Rectal smooth muscle tissue (tissue), 1 donor: Measurements from ENCODE around the gene ZNF714.

Experiments
- H3K27ac ChIP-seq: one replicate; pipeline ENCODE4 v1.7.0; 2013; ENCODE audit warnings: low read depth, low read length, inconsistent platforms
- H3K27me3 ChIP-seq: one replicate; pipeline ENCODE4 v1.7.0; 2013; ENCODE audit warnings: low read length; ENCODE audit not compliant: control insufficient read depth, insufficient read depth
- H3K36me3 ChIP-seq: one replicate; pipeline ENCODE4 v1.7.0; 2013; ENCODE audit warnings: low read length; ENCODE audit not compliant: control insufficient read depth, insufficient read depth
- H3K4me1 ChIP-seq: one replicate; pipeline ENCODE4 v1.7.0; 2013; ENCODE audit warnings: low read length; ENCODE audit not compliant: control insufficient read depth, insufficient read depth
- H3K4me3 ChIP-seq: one replicate; pipeline ENCODE4 v1.7.0; 2013; ENCODE audit warnings: low read length
- H3K9ac ChIP-seq: one replicate; pipeline ENCODE4 v1.7.0; 2013; ENCODE audit warnings: low read length

The ZNF714 gene

GRCh38 chr19:21082011-21082975 is at the start of gene ZNF714:
Gene ZNF714, plus strand, starts transcription at chr19:21082203. Its CDS starts 16,066 bp downstream, at chr19:21098269.
- Histone ChIP-seq H3K36me3 (no peaks in the 10 kb centered on the region), H3K4me3 (peak within 1 kb of the TSS; percentile 70), H3K9ac (peak within 1 kb of the TSS; percentile 6), H3K27ac (peak within 1 kb of the TSS; percentile 59), H3K27me3 (no peaks in the 10 kb centered on the region), H3K4me1 (no peaks in the 10 kb centered on the region)

GRCh38 chr19:21045028-21045427 is 37.0 kb upstream of the ZNF714 start:
- Histone ChIP-seq H3K4me3 (no peak overlapping the region), H3K9ac (no peak overlapping the region), H3K27me3 (no peaks in the 10 kb centered on the region), H3K36me3 (peaks cover 5% of the 10 kb centered on the region), H3K27ac (no peak overlapping the region), H3K4me1 (no peaks in the 10 kb centered on the region)

- H3K27me3 ChIP-seq, result no peaks in the 10 kb centered on the region
- H3K36me3 ChIP-seq, result peaks cover 5% of the 10 kb centered on the region
- no peak overlapping the region for H3K9ac ChIP-seq
- H3K27ac ChIP-seq, result no peak overlapping the region
- no peak overlapping the region for H3K4me3 ChIP-seq
- H3K4me1 ChIP-seq, result no peaks in the 10 kb centered on the region
Measured at GRCh38 chr19:21046489-21046888, 35.5 kb upstream of the ZNF714 start.

GRCh38 chr19:21047716-21048115 is 34.3 kb upstream of the ZNF714 start:
- Histone ChIP-seq H3K9ac (no peak overlapping the region), H3K27me3 (no peaks in the 10 kb centered on the region), H3K27ac (no peak overlapping the region), H3K4me3 (no peak overlapping the region), H3K36me3 (peaks cover 7% of the 10 kb centered on the region), H3K4me1 (no peaks in the 10 kb centered on the region)

- no peak overlapping the region for H3K9ac ChIP-seq
- no peak overlapping the region for H3K27ac ChIP-seq
- H3K36me3 ChIP-seq, result peaks cover 22% of the 10 kb centered on the region
- H3K4me1 ChIP-seq, result no peaks in the 10 kb centered on the region
- no peak overlapping the region for H3K4me3 ChIP-seq
- H3K27me3 ChIP-seq, result no peaks in the 10 kb centered on the region
Measured at GRCh38 chr19:21052902-21053301, 29.1 kb upstream of the ZNF714 start.

GRCh38 chr19:21065336-21065735 is 16.7 kb upstream of the ZNF714 start:
- Histone ChIP-seq H3K4me3 (no peak overlapping the region), H3K4me1 (no peaks in the 10 kb centered on the region), H3K36me3 (no peaks in the 10 kb centered on the region), H3K27ac (no peak overlapping the region), H3K27me3 (no peaks in the 10 kb centered on the region), H3K9ac (no peak overlapping the region)

GRCh38 chr19:21084343-21084742 is 2.3 kb downstream of the ZNF714 start:
- no peaks in the 10 kb centered on the region for H3K4me1 ChIP-seq
- H3K27ac ChIP-seq, result no peak overlapping the region
- no peak overlapping the region for H3K9ac ChIP-seq
- no peak overlapping the region for H3K4me3 ChIP-seq
- no peaks in the 10 kb centered on the region for H3K36me3 ChIP-seq
- no peaks in the 10 kb centered on the region for H3K27me3 ChIP-seq

- no peak overlapping the region for H3K27ac ChIP-seq
- no peaks in the 10 kb centered on the region for H3K27me3 ChIP-seq
- H3K9ac ChIP-seq, result no peak overlapping the region
- H3K4me3 ChIP-seq, result no peak overlapping the region
- H3K36me3 ChIP-seq, result no peaks in the 10 kb centered on the region
- H3K4me1 ChIP-seq, result peaks cover 5% of the 10 kb centered on the region
Measured at GRCh38 chr19:21087871-21088270, 5.9 kb downstream of the ZNF714 start.

- H3K4me1 ChIP-seq, result peaks cover 5% of the 10 kb centered on the region
- peak overlapping the region; percentile 45 for H3K27ac ChIP-seq
- H3K36me3 ChIP-seq, result no peaks in the 10 kb centered on the region
- no peak overlapping the region for H3K9ac ChIP-seq
- no peak overlapping the region for H3K4me3 ChIP-seq
- H3K27me3 ChIP-seq, result no peaks in the 10 kb centered on the region
Measured at GRCh38 chr19:21092109-21092508, 10.1 kb downstream of the ZNF714 start.

GRCh38 chr19:21094347-21095025 is 12.5 kb downstream of the ZNF714 start:
- Histone ChIP-seq H3K4me1 (peaks cover 5% of the 10 kb centered on the region), H3K4me3 (no peak overlapping the region), H3K9ac (no peak overlapping the region), H3K36me3 (no peaks in the 10 kb centered on the region), H3K27me3 (no peaks in the 10 kb centered on the region), H3K27ac (no peak overlapping the region)

- Histone ChIP-seq H3K9ac (no peak overlapping the region), H3K27ac (no peak overlapping the region), H3K27me3 (no peaks in the 10 kb centered on the region), H3K4me1 (no peaks in the 10 kb centered on the region), H3K4me3 (no peak overlapping the region), H3K36me3 (no peaks in the 10 kb centered on the region)
Measured at GRCh38 chr19:21098291-21098690, 16.3 kb downstream of the ZNF714 start.

GRCh38 chr19:21101521-21102242 is 19.7 kb downstream of the ZNF714 start:
- H3K27ac ChIP-seq, result no peak overlapping the region
- no peak overlapping the region for H3K9ac ChIP-seq
- no peaks in the 10 kb centered on the region for H3K4me1 ChIP-seq
- H3K4me3 ChIP-seq, result no peak overlapping the region
- H3K36me3 ChIP-seq, result peaks cover 4% of the 10 kb centered on the region
- no peaks in the 10 kb centered on the region for H3K27me3 ChIP-seq
